GM23338 (cell line): ENCODE data around the gene MRPS10. TPM values are rescaled to one million over a fixed set of nuclear protein-coding genes. Genes with fewer than 3 reads are reported as not detected.

Experiments used
- ATAC-seq: fragments of 200-7000 bp; cut with Tn5 transposase; 3 replicates; pipeline ENCODE4 v1.9.1; 2020
- DNase-seq: peaks from one replicate; pipeline ENCODE4 v3.0.0-alpha.2; 2015; ENCODE audit warnings: low spot score
- H2AFZ ChIP-seq: fragments of 200-600 bp; sonication (generic); 2 replicates; pipeline ENCODE4 v1.8.0; 2016; ENCODE audit warnings: antibody characterized with exemption, mild to moderate bottlenecking, moderate library complexity
- H3F3A ChIP-seq: fragments of 200-600 bp; sonication (generic); replicated peaks from 2 replicates; pipeline ENCODE4 v1.8.0; 2017; ENCODE audit warnings: antibody characterized with exemption, mixed run types, low read depth
- H3K27ac ChIP-seq: fragments of 200-600 bp; sonication (generic); 2 replicates; pipeline ENCODE4 v1.6.1; 2016; ENCODE audit warnings: low read depth
- H3K27me3 ChIP-seq: fragments of 200-600 bp; sonication (generic); 2 replicates; pipeline ENCODE4 v1.8.0; 2016; ENCODE audit warnings: mild to moderate bottlenecking, mixed run types, moderate library complexity; ENCODE audit not compliant: insufficient read depth
- H3K36me3 ChIP-seq: fragments of 200-600 bp; sonication (generic); 2 replicates; pipeline ENCODE4 v1.8.0; 2016; ENCODE audit warnings: mild to moderate bottlenecking; ENCODE audit not compliant: insufficient read depth
- H3K4me1 ChIP-seq: fragments of 200-600 bp; sonication (generic); 2 replicates; pipeline ENCODE4 v1.8.0; 2016; ENCODE audit warnings: mild to moderate bottlenecking, moderate library complexity; ENCODE audit not compliant: insufficient read depth
- H3K4me2 ChIP-seq: fragments of 200-600 bp; sonication (generic); 2 replicates; pipeline ENCODE4 v1.7.1; 2017; ENCODE audit warnings: mixed run types
- H3K4me3 ChIP-seq: fragments of 200-600 bp; sonication (generic); 2 replicates; pipeline ENCODE4 v1.6.1; 2016; ENCODE audit warnings: mixed run types
- H3K79me2 ChIP-seq: fragments of 200-600 bp; sonication (generic); replicated peaks from 2 replicates; pipeline ENCODE4 v1.8.0; 2017; ENCODE audit warnings: mild to moderate bottlenecking; ENCODE audit not compliant: insufficient read depth
- H3K9me2 ChIP-seq: fragments of 200-600 bp; sonication (generic); 2 replicates; pipeline ENCODE4 v1.8.0; 2017; ENCODE audit not compliant: insufficient read depth
- H4K20me1 ChIP-seq: fragments of 200-600 bp; sonication (generic); replicated peaks from 2 replicates; pipeline ENCODE4 v1.8.0; 2017; ENCODE audit warnings: mild to moderate bottlenecking; ENCODE audit not compliant: insufficient read depth
- H3K27ac Mint-ChIP-seq: 2 replicates; pipeline ENCODE4 v1.8.0; 2020; ENCODE audit warnings: inconsistent platforms, mild to moderate bottlenecking, moderate library complexity, mixed read lengths
- H3K27me3 Mint-ChIP-seq: 3 replicates; pipeline ENCODE4 v1.8.0; 2022; ENCODE audit warnings: low read depth, mild to moderate bottlenecking, moderate library complexity, mixed read lengths, inconsistent platforms; ENCODE audit not compliant: insufficient read depth, poor library complexity
- H3K36me3 Mint-ChIP-seq: 3 replicates; pipeline ENCODE4 v1.8.0; 2021; ENCODE audit warnings: low read depth, mild to moderate bottlenecking, inconsistent platforms, moderate library complexity, mixed read lengths
- H3K4me1 Mint-ChIP-seq: 3 replicates; pipeline ENCODE4 v1.8.0; 2020; ENCODE audit warnings: mild to moderate bottlenecking, inconsistent platforms, mixed read lengths
- H3K4me3 Mint-ChIP-seq: 3 replicates; pipeline ENCODE4 v1.8.0; 2021; ENCODE audit warnings: moderate library complexity, mild to moderate bottlenecking, inconsistent platforms, mixed read lengths
- H3K9me3 Mint-ChIP-seq: 3 replicates; pipeline ENCODE4 v1.8.0; 2020; ENCODE audit warnings: moderate library complexity, mild to moderate bottlenecking, inconsistent platforms, mixed read lengths
- CREB1 ChIP-seq: fragments of 250-450 bp; sonication (Bioruptor Pico); IDR thresholded peaks from 2 replicates; pipeline ENCODE4 v1.5.0; 2020; ENCODE audit warnings: low read depth, mild to moderate bottlenecking, moderate library complexity
- CTCF ChIP-seq, 2 experiments: fragments of 200-600 bp in 1 of 2; sonication (generic) in 1 of 2; conservative IDR thresholded peaks; 2 replicates each; pipeline versions ENCODE4 v1.5.1 to v1.6.1; 2016 to 2017; ENCODE audit warnings: antibody characterized with exemption in 2 of 2, low read depth in 2 of 2, mild to moderate bottlenecking in 2 of 2, moderate library complexity in 1 of 2
- EZH2 ChIP-seq: fragments of 200-600 bp; sonication (generic); IDR thresholded peaks from one replicate; pipeline ENCODE4 v1.8.0; 2017; ENCODE audit warnings: antibody characterized with exemption, mild to moderate bottlenecking, low read depth; ENCODE audit not compliant: unreplicated experiment
- EZH2phosphoT487 ChIP-seq: fragments of 200-600 bp; sonication (generic); IDR thresholded peaks from one replicate; pipeline ENCODE4 v1.8.1; 2018; ENCODE audit warnings: antibody characterized with exemption; ENCODE audit not compliant: unreplicated experiment
- JUNB ChIP-seq: IDR thresholded peaks from one replicate; pipeline ENCODE4 v1.6.1; 2016; ENCODE audit warnings: antibody characterized with exemption; ENCODE audit not compliant: unreplicated experiment
- NANOG ChIP-seq: IDR thresholded peaks from 2 replicates; pipeline ENCODE4 v1.6.1; 2016; ENCODE audit warnings: antibody characterized with exemption, borderline replicate concordance
- POLR2AphosphoS5 ChIP-seq: IDR thresholded peaks from 2 replicates; pipeline ENCODE4 v1.6.1; 2016; ENCODE audit warnings: antibody characterized with exemption, low read depth
- REST ChIP-seq: IDR thresholded peaks from one replicate; pipeline ENCODE4 v1.6.1; 2018; ENCODE audit warnings: antibody characterized with exemption; ENCODE audit not compliant: unreplicated experiment
- STAT1 ChIP-seq: IDR thresholded peaks from one replicate; pipeline ENCODE4 v1.6.1; 2016; ENCODE audit warnings: antibody characterized with exemption; ENCODE audit not compliant: unreplicated experiment
- ZNF114 ChIP-seq: fragments of 250-450 bp; sonication (Bioruptor Pico); IDR thresholded peaks from 2 replicates; pipeline ENCODE4 v1.5.0; 2020; ENCODE audit warnings: mild to moderate bottlenecking, moderate library complexity
- ZNF331 ChIP-seq: fragments of 250-450 bp; sonication (Bioruptor Pico); IDR thresholded peaks from 2 replicates; pipeline ENCODE4 v1.5.0; 2020; ENCODE audit warnings: low read depth, mild to moderate bottlenecking, moderate library complexity
- polyA plus RNA-seq: library from polyadenylated mRNA; unstranded; fragments of >200 nt; fragmentation: Nextera tagmentation; extraction: Ambion mirVana; gene quantifications from 2 replicates; pipeline ENCODE4 v1.2.1, GENCODE V29; 2016
- total RNA-seq: library from RNA; depleted of rRNA; stranded (reverse); fragments of >200 nt; shearing (Covaris generic); gene quantifications from 2 replicates; pipeline ENCODE4 v1.2.3, GENCODE V29; 2014
- TF ChIP-seq, protein P1 (sequence below): IDR thresholded peaks from 2 replicates; pipeline ENCODE4 v1.6.1; 2016; ENCODE audit warnings: antibody characterized with exemption
- TF ChIP-seq, protein P2 (sequence below): fragments of 250-450 bp; sonication (Bioruptor Pico); IDR thresholded peaks from 2 replicates; pipeline ENCODE4 v1.5.0; 2020; ENCODE audit warnings: mild to moderate bottlenecking, moderate library complexity

The MRPS10 gene
- total and polyA plus RNA-seq, 2 experiments from 2014 or later = 36.2 to 42.7 TPM

DNA sequence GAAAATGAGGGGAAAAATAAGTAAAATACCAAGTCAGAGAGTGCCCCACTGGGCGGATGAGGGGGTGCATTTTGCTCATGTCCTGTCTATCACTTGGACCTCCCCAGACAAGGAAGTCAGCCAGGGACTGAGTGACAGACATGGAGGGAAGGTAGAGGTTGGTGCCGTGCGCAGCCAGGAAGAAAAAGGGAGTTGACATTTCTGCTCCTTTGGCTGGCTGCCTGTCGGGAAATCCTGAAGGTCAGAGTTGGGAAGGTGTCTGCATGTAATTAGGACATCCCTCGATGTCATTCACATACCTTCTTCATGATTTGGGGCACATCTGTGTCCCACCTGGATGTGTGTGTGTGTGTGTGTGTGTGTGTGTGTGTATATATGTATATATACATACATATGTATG lies 35.6 kb downstream of the MRPS10 start:
- H3K9me2 ChIP-seq = no peaks in the 10 kb centered on the region
- H3K4me2 ChIP-seq = no peak overlapping the region
- Mint-ChIP-seq H3K4me1 (peaks cover 50% of the 10 kb centered on the region), H3K9me3 (no peaks in the 10 kb centered on the region), H3K27me3 (peaks cover 16% of the 10 kb centered on the region), H3K36me3 (no peaks in the 10 kb centered on the region), H3K27ac (no peak overlapping the region; the same call in 1 of the 2 replicates), H3K4me3 (no peak overlapping the region; the same call in 2 of the 3 replicates)
- H2AFZ ChIP-seq = no peak overlapping the region
- H3K36me3 ChIP-seq = no peaks in the 10 kb centered on the region
- peaks cover 12% of the 10 kb centered on the region for H3F3A ChIP-seq
- H3K27me3 ChIP-seq = no peaks in the 10 kb centered on the region
- H3K4me3 ChIP-seq = no peak overlapping the region
- ATAC-seq (no peak), DNase-seq (no peak)
- H3K4me1 ChIP-seq = peaks cover 21% of the 10 kb centered on the region
- no peak for TF ChIP-seq EZH2
- TF ChIP-seq NANOG = no peak
- TF ChIP-seq, protein P1, sequence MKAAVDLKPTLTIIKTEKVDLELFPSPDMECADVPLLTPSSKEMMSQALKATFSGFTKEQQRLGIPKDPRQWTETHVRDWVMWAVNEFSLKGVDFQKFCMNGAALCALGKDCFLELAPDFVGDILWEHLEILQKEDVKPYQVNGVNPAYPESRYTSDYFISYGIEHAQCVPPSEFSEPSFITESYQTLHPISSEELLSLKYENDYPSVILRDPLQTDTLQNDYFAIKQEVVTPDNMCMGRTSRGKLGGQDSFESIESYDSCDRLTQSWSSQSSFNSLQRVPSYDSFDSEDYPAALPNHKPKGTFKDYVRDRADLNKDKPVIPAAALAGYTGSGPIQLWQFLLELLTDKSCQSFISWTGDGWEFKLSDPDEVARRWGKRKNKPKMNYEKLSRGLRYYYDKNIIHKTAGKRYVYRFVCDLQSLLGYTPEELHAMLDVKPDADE = no peak
- no peak for TF ChIP-seq ZNF114 (CRISPR knock-in tag)
- TF ChIP-seq, protein P2, sequence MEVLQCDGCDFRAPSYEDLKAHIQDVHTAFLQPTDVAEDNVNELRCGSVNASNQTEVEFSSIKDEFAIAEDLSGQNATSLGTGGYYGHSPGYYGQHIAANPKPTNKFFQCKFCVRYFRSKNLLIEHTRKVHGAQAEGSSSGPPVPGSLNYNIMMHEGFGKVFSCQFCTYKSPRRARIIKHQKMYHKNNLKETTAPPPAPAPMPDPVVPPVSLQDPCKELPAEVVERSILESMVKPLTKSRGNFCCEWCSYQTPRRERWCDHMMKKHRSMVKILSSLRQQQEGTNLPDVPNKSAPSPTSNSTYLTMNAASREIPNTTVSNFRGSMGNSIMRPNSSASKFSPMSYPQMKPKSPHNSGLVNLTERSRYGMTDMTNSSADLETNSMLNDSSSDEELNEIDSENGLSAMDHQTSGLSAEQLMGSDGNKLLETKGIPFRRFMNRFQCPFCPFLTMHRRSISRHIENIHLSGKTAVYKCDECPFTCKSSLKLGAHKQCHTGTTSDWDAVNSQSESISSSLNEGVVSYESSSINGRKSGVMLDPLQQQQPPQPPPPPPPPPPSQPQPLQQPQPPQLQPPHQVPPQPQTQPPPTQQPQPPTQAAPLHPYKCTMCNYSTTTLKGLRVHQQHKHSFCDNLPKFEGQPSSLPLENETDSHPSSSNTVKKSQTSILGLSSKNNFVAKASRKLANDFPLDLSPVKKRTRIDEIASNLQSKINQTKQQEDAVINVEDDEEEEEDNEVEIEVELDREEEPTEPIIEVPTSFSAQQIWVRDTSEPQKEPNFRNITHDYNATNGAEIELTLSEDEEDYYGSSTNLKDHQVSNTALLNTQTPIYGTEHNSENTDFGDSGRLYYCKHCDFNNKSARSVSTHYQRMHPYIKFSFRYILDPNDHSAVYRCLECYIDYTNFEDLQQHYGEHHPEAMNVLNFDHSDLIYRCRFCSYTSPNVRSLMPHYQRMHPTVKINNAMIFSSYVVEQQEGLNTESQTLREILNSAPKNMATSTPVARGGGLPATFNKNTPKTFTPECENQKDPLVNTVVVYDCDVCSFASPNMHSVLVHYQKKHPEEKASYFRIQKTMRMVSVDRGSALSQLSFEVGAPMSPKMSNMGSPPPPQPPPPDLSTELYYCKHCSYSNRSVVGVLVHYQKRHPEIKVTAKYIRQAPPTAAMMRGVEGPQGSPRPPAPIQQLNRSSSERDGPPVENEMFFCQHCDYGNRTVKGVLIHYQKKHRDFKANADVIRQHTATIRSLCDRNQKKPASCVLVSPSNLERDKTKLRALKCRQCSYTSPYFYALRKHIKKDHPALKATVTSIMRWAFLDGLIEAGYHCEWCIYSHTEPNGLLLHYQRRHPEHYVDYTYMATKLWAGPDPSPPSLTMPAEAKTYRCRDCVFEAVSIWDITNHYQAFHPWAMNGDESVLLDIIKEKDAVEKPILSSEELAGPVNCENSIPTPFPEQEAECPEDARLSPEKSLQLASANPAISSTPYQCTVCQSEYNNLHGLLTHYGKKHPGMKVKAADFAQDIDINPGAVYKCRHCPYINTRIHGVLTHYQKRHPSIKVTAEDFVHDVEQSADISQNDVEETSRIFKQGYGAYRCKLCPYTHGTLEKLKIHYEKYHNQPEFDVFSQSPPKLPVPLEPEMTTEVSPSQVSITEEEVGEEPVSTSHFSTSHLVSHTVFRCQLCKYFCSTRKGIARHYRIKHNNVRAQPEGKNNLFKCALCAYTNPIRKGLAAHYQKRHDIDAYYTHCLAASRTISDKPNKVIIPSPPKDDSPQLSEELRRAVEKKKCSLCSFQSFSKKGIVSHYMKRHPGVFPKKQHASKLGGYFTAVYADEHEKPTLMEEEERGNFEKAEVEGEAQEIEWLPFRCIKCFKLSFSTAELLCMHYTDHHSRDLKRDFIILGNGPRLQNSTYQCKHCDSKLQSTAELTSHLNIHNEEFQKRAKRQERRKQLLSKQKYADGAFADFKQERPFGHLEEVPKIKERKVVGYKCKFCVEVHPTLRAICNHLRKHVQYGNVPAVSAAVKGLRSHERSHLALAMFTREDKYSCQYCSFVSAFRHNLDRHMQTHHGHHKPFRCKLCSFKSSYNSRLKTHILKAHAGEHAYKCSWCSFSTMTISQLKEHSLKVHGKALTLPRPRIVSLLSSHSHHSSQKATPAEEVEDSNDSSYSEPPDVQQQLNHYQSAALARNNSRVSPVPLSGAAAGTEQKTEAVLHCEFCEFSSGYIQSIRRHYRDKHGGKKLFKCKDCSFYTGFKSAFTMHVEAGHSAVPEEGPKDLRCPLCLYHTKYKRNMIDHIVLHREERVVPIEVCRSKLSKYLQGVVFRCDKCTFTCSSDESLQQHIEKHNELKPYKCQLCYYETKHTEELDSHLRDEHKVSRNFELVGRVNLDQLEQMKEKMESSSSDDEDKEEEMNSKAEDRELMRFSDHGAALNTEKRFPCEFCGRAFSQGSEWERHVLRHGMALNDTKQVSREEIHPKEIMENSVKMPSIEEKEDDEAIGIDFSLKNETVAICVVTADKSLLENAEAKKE = no peak
- TF ChIP-seq CREB1 (CRISPR knock-in tag) = no peak
- TF ChIP-seq ZNF331 (CRISPR knock-in tag) = no peak
- TF ChIP-seq STAT1 = no peak
- no peak for TF ChIP-seq EZH2phosphoT487
- TF ChIP-seq POLR2AphosphoS5 = no peak
- no peak for TF ChIP-seq CTCF (conservative IDR thresholded peaks at IDR 0.05; ENCODE audit: low read depth in 2 of 2)
- no peak for TF ChIP-seq JUNB
- no peak for TF ChIP-seq REST
- H3K27ac ChIP-seq = no peak overlapping the region
- H3K79me2 ChIP-seq = no peaks in the 10 kb centered on the region
- no peaks in the 10 kb centered on the region for H4K20me1 ChIP-seq
